Fibroblast of gingiva (primary cell): ENCODE data around the gene PATL2.
"Not testable (repeated sequence)": the region's sequence is repeated elsewhere in the genome, so short reads cannot be mapped to it uniquely, and the experiment has no call there.

Experiments
- DNase-seq: peaks from one replicate; pipeline ENCODE4 v3.0.0-alpha.2; 2011; ENCODE audit warnings: low read depth

Gene PATL2

GRCh38 chr15:44711096-44711742 lies at the start of gene PATL2, which contains the start of gene B2M:
Gene PATL2 (minus strand): TSS chr15:44711323. CDS start chr15:44676490, 34,833 bp downstream.
Gene B2M (plus strand): TSS chr15:44711517. CDS start chr15:44711547, 30 bp downstream.
- DNase-seq, result peak; percentile 95

GRCh38 chr15:44753345-44753744 lies 42.2 kb upstream of the PATL2 start:
- DNase-seq, result no peak

GRCh38 chr15:44743454-44743853 lies 32.3 kb upstream of the PATL2 start:
- not testable (repeated sequence) for DNase-seq

GRCh38 chr15:44739222-44739847 lies 28.2 kb upstream of the PATL2 start:
- DNase-seq, result not testable (repeated sequence)

- peak; percentile 52 for DNase-seq
Measured at GRCh38 chr15:44738340-44738984, 27.3 kb upstream of the PATL2 start.

GRCh38 chr15:44736181-44736765 lies 25.1 kb upstream of the PATL2 start, which contains the start of gene TRIM69:
Gene TRIM69 (plus strand): TSS chr15:44736528. CDS start chr15:44736705, 177 bp downstream.
- no peak for DNase-seq

- DNase-seq, result no peak
Measured at GRCh38 chr15:44735482-44736180, 24.5 kb upstream of the PATL2 start.

- DNase-seq, result no peak
Measured at GRCh38 chr15:44734839-44735481, 23.8 kb upstream of the PATL2 start.

- peak; percentile 18 for DNase-seq
Measured at GRCh38 chr15:44729408-44730127, 18.4 kb upstream of the PATL2 start.

GRCh38 chr15:44728576-44729407 lies 17.7 kb upstream of the PATL2 start:
- peak; percentile 97 for DNase-seq

- not testable (repeated sequence) for DNase-seq
Measured at GRCh38 chr15:44728232-44728575, 17.1 kb upstream of the PATL2 start.

- DNase-seq, result no peak
Measured at GRCh38 chr15:44727485-44728231, 16.5 kb upstream of the PATL2 start.

- peak; percentile 88 for DNase-seq
Measured at GRCh38 chr15:44726568-44727484, 15.7 kb upstream of the PATL2 start.

GRCh38 chr15:44726136-44726535 lies 15.0 kb upstream of the PATL2 start:
- peak; percentile 15 for DNase-seq

GRCh38 chr15:44722011-44722410 lies 10.9 kb upstream of the PATL2 start:
- DNase-seq, result no peak

- no peak for DNase-seq
Measured at GRCh38 chr15:44720460-44721176, 9.5 kb upstream of the PATL2 start.

GRCh38 chr15:44720000-44720435 lies 8.9 kb upstream of the PATL2 start:
- DNase-seq, result not testable (repeated sequence)
